Body of pancreas (tissue), 4 donors: ENCODE data around the gene APLP2. TPM values are rescaled to one million over a fixed set of nuclear protein-coding genes. Genes with fewer than 3 reads are reported as not detected.
"Not testable (repeated sequence)": the region's sequence is repeated elsewhere in the genome, so short reads cannot be mapped to it uniquely, and the experiment has no call there.

ENCODE experiments used
- ATAC-seq: fragments of 150-250 bp; one replicate; pipeline ENCODE4 v1.9.1; 2016
- DNase-seq, 4 donors: peaks; one replicate each; pipeline ENCODE4 v3.0.0-alpha.2; 2019
- H3K27ac ChIP-seq, 4 donors: fragments of 200-600 bp; sonication (generic); 1 replicate in 3 of 4; 2 replicates in 1 of 4; pipeline versions ENCODE4 v1.5.1 to v1.6.1; 2016 to 2019; ENCODE audit warnings: mild to moderate bottlenecking in 1 of 4, mixed read lengths in 1 of 4, moderate library complexity in 1 of 4
- H3K27me3 ChIP-seq, 2 donors: fragments of 200-600 bp; sonication (generic); one replicate each; pipeline ENCODE4 v1.6.0; 2016; ENCODE audit warnings: mild to moderate bottlenecking in 1 of 2
- H3K36me3 ChIP-seq, 2 donors: fragments of 200-600 bp; sonication (generic); replicated peaks in 1 of 2; 2 replicates each; pipeline ENCODE4 v1.5.1; 2016; ENCODE audit warnings: low read depth in 2 of 2; ENCODE audit not compliant: insufficient read depth in 1 of 2
- H3K4me1 ChIP-seq: fragments of 200-600 bp; sonication (generic); one replicate; pipeline ENCODE4 v1.6.0; 2016
- H3K4me3 ChIP-seq, 2 donors: fragments of 200-600 bp; sonication (generic); 1 replicate in 1 of 2; 2 replicates in 1 of 2; pipeline ENCODE4 v1.5.1; 2016 to 2019
- H3K9me3 ChIP-seq, 3 donors: fragments of 200-600 bp; sonication (generic); 1 replicate in 2 of 3; 2 replicates in 1 of 3; pipeline ENCODE4 v1.5.1; 2016
- CTCF ChIP-seq, 7 experiments: fragments of 450-650 bp in 4 of 7; fragments of 200-600 bp in 3 of 7; sonication (generic) in 3 of 7; IDR thresholded peaks; one replicate each; pipeline ENCODE4 v1.5.1; 2016 to 2019; ENCODE audit warnings: antibody characterized with exemption in 7 of 7
- POLR2A ChIP-seq, 3 donors: fragments of 450-650 bp; IDR thresholded peaks; one replicate each; pipeline ENCODE4 v1.6.1; 2016; ENCODE audit warnings: antibody characterized with exemption in 3 of 3, mild to moderate bottlenecking in 2 of 3
- WGBS, 2 donors: methylation state at CpG; one replicate each; pipeline ENCODE4 v1.1.5; 2017; 5-methylcytosine and 5-hydroxymethylcytosine counted together
- intact Hi-C: fragments of 100-400 bp; cut with DNase I; formaldehyde crosslinking; loops from one replicate; pipeline ENCODE4 v1.15.1; 2023
- total RNA-seq, 2 donors: library from RNA; depleted of rRNA; stranded (reverse); fragments of >200 nt; gene quantifications; one replicate each; pipeline ENCODE4 v1.1.0, GENCODE V29; 2016

Gene APLP2
- total RNA-seq, result 100 to 1,000 TPM; 157 to 177 TPM

GRCh38 chr11:130069659-130070108, at the start of gene APLP2:
Gene APLP2, plus strand, starts transcription at chr11:130069894. Its CDS starts 84 bp downstream, at chr11:130069978.
- 0% methylated on average over 19 to 50 of the region's 51 CpGs for WGBS, 2 donors
- ATAC-seq (peak; percentile 94), DNase-seq (peak; percentile 99 to 100 (median 100))
- Histone ChIP-seq H3K4me1 (peaks cover 29% of the 10 kb centered on the region), H3K27ac (peak within 1 kb of the TSS; percentile 78 to 91 (median 88)), H3K9me3 (no peaks in the 10 kb centered on the region), H3K4me3 (peak within 1 kb of the TSS; percentile 34 to 59), H3K27me3 (no peaks in the 10 kb centered on the region), H3K36me3 (no peaks in the 10 kb centered on the region)
- intact Hi-C loops, result loop anchor here (10.0 kb wide), 1 partner anchor 65 kb away; the partner anchor contains the start of gene PRDM10
- TF ChIP-seq CTCF (IDR thresholded peaks at IDR 0.05) (no peak), POLR2A (IDR thresholded peaks at IDR 0.05) (peak; percentile 94 to 96 (median 95))

- TF ChIP-seq POLR2A (IDR thresholded peaks at IDR 0.05) (no peak), CTCF (IDR thresholded peaks at IDR 0.05) (no peak)
- 74 to 80% methylated on average over 4 of the region's 4 CpGs for WGBS, 2 donors
- no peaks in the 10 kb centered on the region for H3K36me3 ChIP-seq
Observed at GRCh38 chr11:130020323-130020722, 49.4 kb upstream of the APLP2 start.

GRCh38 chr11:130021606-130022005, 48.1 kb upstream of the APLP2 start:
- 91 to 92% methylated on average over 6 to 35 of the region's 38 CpGs for WGBS, 2 donors
- H3K36me3 ChIP-seq, H3K9me3 ChIP-seq, intact Hi-C loops, ATAC-seq, H3K27me3 ChIP-seq, H3K27ac ChIP-seq, H3K4me3 ChIP-seq, H3K4me1 ChIP-seq, DNase-seq: not testable (repeated sequence)

More at GRCh38 chr11:130020323-130020722, 49.4 kb upstream of the APLP2 start:
- Histone ChIP-seq H3K4me1 (no peaks in the 10 kb centered on the region), H3K4me3 (no peak overlapping the region), H3K27ac (no peak overlapping the region), H3K27me3 (no peaks in the 10 kb centered on the region), H3K9me3 (no peaks in the 10 kb centered on the region)
- ATAC-seq, result no peak
- intact Hi-C loops, result no loop called here
- DNase-seq, result no peak

- 85 to 89% methylated on average over 2 of the region's 2 CpGs for WGBS, 2 donors
- intact Hi-C loops, result no loop called here
- H3K36me3 ChIP-seq, result no peaks in the 10 kb centered on the region
- ATAC-seq (no peak), DNase-seq (no peak)
- no peak overlapping the region for H3K27ac ChIP-seq
- H3K9me3 ChIP-seq, result no peaks in the 10 kb centered on the region
- TF ChIP-seq CTCF (IDR thresholded peaks at IDR 0.05) (no peak), POLR2A (IDR thresholded peaks at IDR 0.05) (no peak)
- H3K27me3 ChIP-seq, result no peaks in the 10 kb centered on the region
- H3K4me1 ChIP-seq, result no peaks in the 10 kb centered on the region
- H3K4me3 ChIP-seq, result no peak overlapping the region
Observed at GRCh38 chr11:130022799-130023198, 46.9 kb upstream of the APLP2 start.

GRCh38 chr11:130023204-130023603, 46.5 kb upstream of the APLP2 start:
- WGBS, 2 donors, result 21 to 52% methylated on average over 2 of the region's 2 CpGs
- no peak for TF ChIP-seq CTCF (IDR thresholded peaks at IDR 0.05)
- TF ChIP-seq POLR2A (IDR thresholded peaks at IDR 0.05), result no peak
- no peak for DNase-seq
- ATAC-seq, result no peak
- Histone ChIP-seq H3K4me3 (no peak overlapping the region), H3K36me3 (no peaks in the 10 kb centered on the region), H3K4me1 (no peaks in the 10 kb centered on the region), H3K27ac (no peak overlapping the region), H3K9me3 (no peaks in the 10 kb centered on the region), H3K27me3 (no peaks in the 10 kb centered on the region)
- intact Hi-C loops, result no loop called here
